ENCODE data around the gene EGLN1. TPM values are rescaled to one million over a fixed set of nuclear protein-coding genes. Genes with fewer than 3 reads are reported as not detected.

EGLN1 gene
- total RNA-seq, 1 donor from 2014 or later: 47.8 TPM

DNA sequence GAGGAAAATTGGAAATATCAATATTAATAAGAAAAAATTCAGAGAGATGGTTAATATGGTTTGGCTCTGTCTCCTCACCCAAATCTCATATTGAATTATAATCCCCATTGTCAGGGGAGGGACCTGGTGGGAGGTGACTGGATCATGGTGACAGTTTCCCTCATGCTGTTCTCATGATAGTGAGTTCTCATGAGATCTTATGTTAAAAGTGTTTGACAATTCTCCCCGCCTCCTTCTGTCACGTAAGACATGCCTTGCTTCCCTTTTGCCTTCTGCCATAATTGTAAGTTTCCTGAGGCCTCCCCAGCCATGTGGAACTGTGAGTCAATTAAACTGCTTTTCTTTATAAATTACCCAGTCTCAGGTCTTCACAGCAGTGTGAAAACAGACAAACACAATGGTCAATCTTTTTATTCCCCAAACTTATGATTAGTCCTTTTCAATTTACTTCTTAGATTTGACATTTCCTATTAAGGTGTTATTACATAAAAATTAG is 11.0 kb downstream of the EGLN1 start:
- H3K36me3 ChIP-seq: no peaks in the 10 kb centered on the region
- H3K27ac ChIP-seq: peak overlapping the region in 1 of 2 donors; percentile 27
- H3K9me3 ChIP-seq: no peaks in the 10 kb centered on the region
- H3K4me1 ChIP-seq: peaks cover 2 to 31% of the 10 kb centered on the region in 2 donors
- no peak overlapping the region for H3K4me3 ChIP-seq
- H3K27me3 ChIP-seq: no peaks in the 10 kb centered on the region
- intact Hi-C loops (cut with DNase I): no loop called here
- no peak for DNase-seq (ENCODE audit: low spot score in 2 of 2)
- TF ChIP-seq, protein P1, sequence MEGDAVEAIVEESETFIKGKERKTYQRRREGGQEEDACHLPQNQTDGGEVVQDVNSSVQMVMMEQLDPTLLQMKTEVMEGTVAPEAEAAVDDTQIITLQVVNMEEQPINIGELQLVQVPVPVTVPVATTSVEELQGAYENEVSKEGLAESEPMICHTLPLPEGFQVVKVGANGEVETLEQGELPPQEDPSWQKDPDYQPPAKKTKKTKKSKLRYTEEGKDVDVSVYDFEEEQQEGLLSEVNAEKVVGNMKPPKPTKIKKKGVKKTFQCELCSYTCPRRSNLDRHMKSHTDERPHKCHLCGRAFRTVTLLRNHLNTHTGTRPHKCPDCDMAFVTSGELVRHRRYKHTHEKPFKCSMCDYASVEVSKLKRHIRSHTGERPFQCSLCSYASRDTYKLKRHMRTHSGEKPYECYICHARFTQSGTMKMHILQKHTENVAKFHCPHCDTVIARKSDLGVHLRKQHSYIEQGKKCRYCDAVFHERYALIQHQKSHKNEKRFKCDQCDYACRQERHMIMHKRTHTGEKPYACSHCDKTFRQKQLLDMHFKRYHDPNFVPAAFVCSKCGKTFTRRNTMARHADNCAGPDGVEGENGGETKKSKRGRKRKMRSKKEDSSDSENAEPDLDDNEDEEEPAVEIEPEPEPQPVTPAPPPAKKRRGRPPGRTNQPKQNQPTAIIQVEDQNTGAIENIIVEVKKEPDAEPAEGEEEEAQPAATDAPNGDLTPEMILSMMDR (IDR thresholded peaks at IDR 0.05): no peak

DNA sequence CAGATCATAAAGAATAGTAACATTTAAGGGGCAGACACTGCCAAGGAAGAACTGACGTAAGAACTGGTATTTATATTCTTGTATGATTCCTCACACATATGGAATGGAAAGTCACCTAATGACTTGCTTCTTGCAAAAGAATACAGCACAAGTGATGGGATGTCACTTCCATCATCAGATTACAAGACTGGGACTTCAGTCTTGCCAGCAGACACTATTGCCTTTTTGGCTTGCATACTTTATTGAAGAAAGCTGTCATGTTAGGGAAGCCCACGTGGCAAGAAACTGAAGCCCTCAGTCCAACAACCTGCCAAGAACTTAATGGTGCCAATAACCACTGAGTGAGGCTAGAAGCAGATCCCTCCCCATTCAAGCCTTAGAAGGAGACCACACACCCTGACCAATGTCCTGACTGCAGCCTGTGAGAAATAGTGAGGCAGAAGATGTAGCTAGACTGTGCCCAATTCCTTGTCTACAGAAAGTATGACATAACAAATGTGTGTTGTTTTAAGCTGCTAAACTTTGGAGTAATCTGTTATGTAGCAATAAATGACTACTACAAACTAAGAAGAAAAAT is 12.0 kb downstream of the EGLN1 start:
- intact Hi-C loops (cut with DNase I): no loop called here
- Histone ChIP-seq H3K4me3 (no peak overlapping the region), H3K9me3 (no peaks in the 10 kb centered on the region), H3K36me3 (no peaks in the 10 kb centered on the region), H3K27me3 (no peaks in the 10 kb centered on the region), H3K27ac (peak overlapping the region; percentile 0 to 3), H3K4me1 (peaks cover 2 to 38% of the 10 kb centered on the region in 2 donors)
- TF ChIP-seq, protein P1 (IDR thresholded peaks at IDR 0.05): no peak
- DNase-seq (ENCODE audit: low spot score in 2 of 2): no peak

DNA sequence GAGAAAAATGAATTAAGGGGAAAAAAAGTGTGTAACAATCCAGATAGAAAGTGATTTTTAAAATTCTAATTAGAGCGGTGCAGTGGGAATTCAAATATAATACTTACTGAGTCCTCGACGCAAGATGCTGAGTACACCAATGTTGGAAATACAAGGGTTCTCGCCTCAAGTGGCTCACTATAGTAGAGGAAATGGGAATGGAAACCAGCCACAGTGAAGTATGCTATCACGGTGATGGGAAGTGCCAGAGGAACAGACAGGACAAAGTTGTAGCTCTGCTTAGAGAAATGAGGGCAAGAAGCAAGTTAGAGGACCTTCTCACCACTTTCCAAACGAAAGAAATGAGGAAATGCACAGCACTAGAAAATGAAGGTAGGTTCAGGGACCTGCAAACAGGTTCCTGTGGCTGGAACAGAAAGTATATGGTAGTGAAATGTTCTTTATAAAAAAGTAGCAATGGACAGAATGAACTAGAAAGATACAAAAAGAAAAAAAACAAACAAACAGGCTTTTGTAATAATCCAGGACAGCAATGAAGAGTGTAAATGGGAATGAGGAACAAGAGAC is 13.5 kb downstream of the EGLN1 start:
- intact Hi-C loops (cut with DNase I): no loop called here
- Histone ChIP-seq H3K27ac (peak overlapping the region; percentile 39 to 69), H3K36me3 (no peaks in the 10 kb centered on the region), H3K4me1 (peaks cover 0 to 32% of the 10 kb centered on the region in 2 donors), H3K27me3 (no peaks in the 10 kb centered on the region), H3K9me3 (no peaks in the 10 kb centered on the region), H3K4me3 (no peak overlapping the region)
- no peak for DNase-seq (ENCODE audit: low spot score in 2 of 2)
- TF ChIP-seq, protein P1 (IDR thresholded peaks at IDR 0.05): no peak

DNA sequence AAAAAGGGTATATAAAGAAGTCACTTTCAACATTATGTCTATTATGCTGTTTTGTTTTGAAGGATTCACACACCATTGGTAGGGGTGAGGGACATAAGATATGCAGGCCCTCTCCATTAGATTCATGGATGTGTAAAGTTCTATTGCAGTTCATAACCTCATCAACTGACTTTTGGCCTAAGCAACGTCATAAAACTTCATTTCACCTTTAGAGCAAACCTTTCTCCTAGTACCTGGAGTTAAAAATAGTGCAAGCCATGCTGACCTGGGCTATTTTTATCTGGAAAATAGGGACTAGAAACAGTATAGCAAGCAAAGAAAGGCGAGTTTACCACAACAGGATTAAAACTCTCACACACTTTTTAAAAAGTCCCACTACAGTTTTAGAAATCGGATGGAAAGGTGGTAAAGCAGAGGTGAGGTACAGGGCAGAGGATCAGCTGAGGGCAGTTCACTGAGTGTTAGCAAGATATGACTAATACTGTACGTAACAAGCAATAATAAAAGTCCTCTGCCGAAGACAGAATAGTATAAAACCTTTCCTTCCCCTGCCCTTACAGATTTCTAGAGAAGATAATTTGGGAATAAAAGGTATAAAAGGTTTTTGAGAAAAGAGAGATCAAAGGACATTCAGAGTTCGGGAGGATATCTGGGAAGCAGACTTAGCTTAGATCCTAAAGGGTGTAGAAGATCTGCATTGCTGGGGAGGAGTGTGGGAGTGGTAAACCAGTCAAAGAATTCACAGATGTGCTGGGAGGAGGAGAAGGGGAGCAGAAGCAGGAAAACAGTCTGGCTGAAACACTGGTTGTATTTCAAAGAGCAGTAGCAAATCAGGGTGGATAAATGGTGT is 14.3 kb downstream of the EGLN1 start:
- Histone ChIP-seq H3K9me3 (no peaks in the 10 kb centered on the region), H3K4me3 (no peak overlapping the region), H3K36me3 (no peaks in the 10 kb centered on the region), H3K27ac (peak overlapping the region; percentile 39 to 69), H3K27me3 (no peaks in the 10 kb centered on the region), H3K4me1 (peaks cover 0 to 32% of the 10 kb centered on the region in 2 donors)
- intact Hi-C loops (cut with DNase I): loop anchor here (2.0 kb wide), 1 partner anchor 13 kb away; no protein-coding TSS in a partner anchor
- no peak for DNase-seq (ENCODE audit: low spot score in 2 of 2)
- TF ChIP-seq, protein P1 (IDR thresholded peaks at IDR 0.05): no peak

DNA sequence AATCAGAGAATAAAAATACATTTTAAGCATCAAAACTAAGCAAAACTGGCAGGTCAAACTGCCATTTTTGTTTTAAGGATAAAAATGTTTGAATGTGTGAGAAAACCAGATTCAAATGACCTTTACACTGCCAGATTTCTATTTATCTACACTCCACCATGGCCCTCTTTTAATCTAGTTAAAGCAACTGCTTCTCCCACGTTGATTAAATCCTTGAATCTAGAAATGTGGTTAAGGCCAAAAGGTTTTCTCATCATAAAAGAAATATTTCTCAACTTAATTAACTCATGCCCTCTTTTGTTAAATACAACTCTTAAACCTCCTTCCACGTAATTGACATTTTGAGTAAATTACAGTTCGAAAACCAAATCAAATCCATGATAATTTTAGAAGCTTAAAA is 15.0 kb downstream of the EGLN1 start:
- DNase-seq (ENCODE audit: low spot score in 2 of 2): no peak
- H3K27me3 ChIP-seq: no peaks in the 10 kb centered on the region
- intact Hi-C loops (cut with DNase I): loop anchor here (2.0 kb wide), 1 partner anchor 14 kb away; no protein-coding TSS in a partner anchor
- peaks cover 0 to 35% of the 10 kb centered on the region in 2 donors for H3K4me1 ChIP-seq
- no peak overlapping the region for H3K4me3 ChIP-seq
- no peaks in the 10 kb centered on the region for H3K9me3 ChIP-seq
- no peaks in the 10 kb centered on the region for H3K36me3 ChIP-seq
- H3K27ac ChIP-seq: peak overlapping the region; percentile 39 to 69
- TF ChIP-seq, protein P1 (IDR thresholded peaks at IDR 0.05): no peak

Data from ascending aorta (tissue), 2 donors.